Measurements from ENCODE around the gene CCDC30.

Gene CCDC30

GRCh38 chr1:42449256-42449655, 13.8 kb upstream of the CCDC30 start:
- no peak for TF ChIP-seq CTCF (conservative IDR thresholded peaks at IDR 0.05; ENCODE audit: low read length)
- no peak for DNase-seq (ENCODE audit: low read depth)
- no peak overlapping the region for H3K4me3 ChIP-seq (ENCODE audit: low read length)

GRCh38 chr1:42450061-42450460, 13.0 kb upstream of the CCDC30 start:
- H3K4me3 ChIP-seq (ENCODE audit: low read length): no peak overlapping the region
- TF ChIP-seq CTCF (conservative IDR thresholded peaks at IDR 0.05; ENCODE audit: low read length): no peak
- DNase-seq (ENCODE audit: low read depth): no peak

GRCh38 chr1:42453386-42453785, 9.7 kb upstream of the CCDC30 start:
- TF ChIP-seq CTCF (conservative IDR thresholded peaks at IDR 0.05; ENCODE audit: low read length): no peak
- no peak for DNase-seq (ENCODE audit: low read depth)
- no peak overlapping the region for H3K4me3 ChIP-seq (ENCODE audit: low read length)

- TF ChIP-seq CTCF (conservative IDR thresholded peaks at IDR 0.05; ENCODE audit: low read length): no peak
- DNase-seq (ENCODE audit: low read depth): no peak
- H3K4me3 ChIP-seq (ENCODE audit: low read length): no peak overlapping the region
These were observed 8.7 kb upstream of the CCDC30 start for GRCh38 chr1:42454403-42454802.

- peak; percentile 86 for DNase-seq (ENCODE audit: low read depth)
- 0 out of 2 replicates have a peak, but pooled peaks have one; percentile 2 for TF ChIP-seq CTCF (conservative IDR thresholded peaks at IDR 0.05; ENCODE audit: low read length)
- H3K4me3 ChIP-seq (ENCODE audit: low read length): peak within 1 kb of the TSS; percentile 90
These were observed 6.9 kb upstream of the CCDC30 start, which contains the start of the genes PPCS and ZMYND12 for GRCh38 chr1:42456010-42456753. PPCS (plus strand) TSS chr1:42456543; CDS start chr1:42456566, 23 bp downstream. ZMYND12 (minus strand) TSS chr1:42456022; CDS start chr1:42455997, 25 bp downstream.

GRCh38 chr1:42456754-42457089, 6.4 kb upstream of the CCDC30 start:
- no peak for TF ChIP-seq CTCF (conservative IDR thresholded peaks at IDR 0.05; ENCODE audit: low read length)
- DNase-seq (ENCODE audit: low read depth): peak; percentile 63

GRCh38 chr1:42461196-42461595, 1.9 kb upstream of the CCDC30 start:
- TF ChIP-seq CTCF (conservative IDR thresholded peaks at IDR 0.05; ENCODE audit: low read length): no peak
- no peak for DNase-seq (ENCODE audit: low read depth)

More at GRCh38 chr1:42456754-42457089, 6.4 kb upstream of the CCDC30 start:
- peak overlapping the region; percentile 90 for H3K4me3 ChIP-seq (ENCODE audit: low read length)

More at GRCh38 chr1:42461196-42461595, 1.9 kb upstream of the CCDC30 start:
- no peak overlapping the region for H3K4me3 ChIP-seq (ENCODE audit: low read length)

Measured in AG10803 (cell line).